ENCODE measurements around the gene STOML1.

Gene STOML1

GRCh38 chr15:74022706-74023470 is 30.8 kb upstream of the STOML1 start:
- Mint-ChIP-seq H3K4me1 (no peaks in the 10 kb centered on the region), H3K36me3 (ENCODE audit: low read depth) (peaks cover 30% of the 10 kb centered on the region), H3K27ac (no peak overlapping the region), H3K9me3 (no peaks in the 10 kb centered on the region), H3K4me3 (no peak overlapping the region), H3K27me3 (ENCODE audit: low read depth) (no peaks in the 10 kb centered on the region)
- TF ChIP-seq CTCF (IDR thresholded peaks at IDR 0.05; ENCODE audit: unreplicated experiment in 3 of 3), result no peak

GRCh38 chr15:74019734-74020133 is 27.6 kb upstream of the STOML1 start:
- peaks cover 32% of the 10 kb centered on the region for H3K36me3 Mint-ChIP-seq (ENCODE audit: low read depth)
- no peaks in the 10 kb centered on the region for H3K27me3 Mint-ChIP-seq (ENCODE audit: low read depth)
- H3K4me1 Mint-ChIP-seq, result no peaks in the 10 kb centered on the region
- H3K9me3 Mint-ChIP-seq, result no peaks in the 10 kb centered on the region
- TF ChIP-seq CTCF (IDR thresholded peaks at IDR 0.05; ENCODE audit: unreplicated experiment in 3 of 3), result no peak
- no peak overlapping the region for H3K4me3 Mint-ChIP-seq
- no peak overlapping the region for H3K27ac Mint-ChIP-seq

- H3K36me3 Mint-ChIP-seq (ENCODE audit: low read depth), result peaks cover 24% of the 10 kb centered on the region
- H3K27ac Mint-ChIP-seq, result no peak overlapping the region
- no peak overlapping the region for H3K4me3 Mint-ChIP-seq
- peaks cover 3% of the 10 kb centered on the region for H3K9me3 Mint-ChIP-seq
- TF ChIP-seq CTCF (IDR thresholded peaks at IDR 0.05; ENCODE audit: unreplicated experiment in 3 of 3), result no peak
- H3K27me3 Mint-ChIP-seq (ENCODE audit: low read depth), result no peaks in the 10 kb centered on the region
- peaks cover 15% of the 10 kb centered on the region for H3K4me1 Mint-ChIP-seq
These were observed 21.3 kb upstream of the STOML1 start for GRCh38 chr15:74013374-74013894.

GRCh38 chr15:74011610-74012009 is 19.5 kb upstream of the STOML1 start:
- Mint-ChIP-seq H3K27ac (peak overlapping the region; percentile 80 to 97 (median 94)), H3K9me3 (peaks cover 3% of the 10 kb centered on the region), H3K27me3 (ENCODE audit: low read depth) (no peaks in the 10 kb centered on the region), H3K36me3 (ENCODE audit: low read depth) (peaks cover 37% of the 10 kb centered on the region), H3K4me3 (peak overlapping the region in 1 of 3 experiments; percentile 47), H3K4me1 (peaks cover 26% of the 10 kb centered on the region)
- no peak for TF ChIP-seq CTCF (IDR thresholded peaks at IDR 0.05; ENCODE audit: unreplicated experiment in 3 of 3)

GRCh38 chr15:74010929-74011540 is 18.9 kb upstream of the STOML1 start:
- H3K36me3 Mint-ChIP-seq (ENCODE audit: low read depth), result peaks cover 41% of the 10 kb centered on the region
- peaks cover 3% of the 10 kb centered on the region for H3K9me3 Mint-ChIP-seq
- no peak for TF ChIP-seq CTCF (IDR thresholded peaks at IDR 0.05; ENCODE audit: unreplicated experiment in 3 of 3)
- peaks cover 30% of the 10 kb centered on the region for H3K4me1 Mint-ChIP-seq
- peak overlapping the region; percentile 80 to 97 (median 94) for H3K27ac Mint-ChIP-seq
- peak overlapping the region in 1 of 3 experiments; percentile 47 for H3K4me3 Mint-ChIP-seq
- H3K27me3 Mint-ChIP-seq (ENCODE audit: low read depth), result no peaks in the 10 kb centered on the region

Measured in nephron (organoid).